HepG2 (cell line): ENCODE measurements around the gene HSPA1B. TPM values are rescaled to one million over a fixed set of nuclear protein-coding genes. Genes with fewer than 3 reads are reported as not detected.

Experiments
- ATRX ChIP-seq: sonication (generic); formaldehyde crosslinking; IDR thresholded peaks from 2 replicates; pipeline ENCODE4 v1.4.0; 2020; ENCODE audit warnings: missing genetic modification reagents, borderline replicate concordance
- ELF3 ChIP-seq: IDR thresholded peaks from 2 replicates; pipeline ENCODE4 v1.6.1; 2016; ENCODE audit warnings: missing genetic modification reagents, missing compliant biosample characterization
- FOXA3 ChIP-seq: IDR thresholded peaks from 2 replicates; pipeline ENCODE4 v1.6.1; 2016; ENCODE audit warnings: missing genetic modification reagents, missing compliant biosample characterization
- FOXP1 ChIP-seq, 2 experiments: fragments of 450-650 bp in 1 of 2; IDR thresholded peaks; 2 replicates each; pipeline ENCODE4 v1.6.1; 2017 to 2018; ENCODE audit warnings: antibody characterized with exemption in 1 of 2
- HNF4A ChIP-seq: sonication (generic); formaldehyde crosslinking; IDR thresholded peaks from 2 replicates; pipeline ENCODE4 v1.4.0; 2020; ENCODE audit warnings: missing genetic modification reagents
- IKZF1 ChIP-seq: fragments of 450-650 bp; IDR thresholded peaks from 2 replicates; pipeline ENCODE4 v1.7.1; 2016
- MAF1 ChIP-seq: sonication (generic); formaldehyde crosslinking; IDR thresholded peaks from 2 replicates; pipeline ENCODE4 v1.5.0; 2020; ENCODE audit warnings: missing genetic modification reagents, borderline replicate concordance
- MAFF ChIP-seq: IDR thresholded peaks from 2 replicates; pipeline ENCODE4 v1.6.1; 2011; ENCODE audit warnings: low read depth, low read length, improper control_type of control experiment
- MBD4 ChIP-seq: IDR thresholded peaks from 2 replicates; pipeline ENCODE4 v1.6.1; 2012; ENCODE audit warnings: low read length, inconsistent platforms, borderline replicate concordance
- NFYC ChIP-seq: IDR thresholded peaks from 2 replicates; pipeline ENCODE4 v1.6.1; 2016; ENCODE audit warnings: missing genetic modification reagents, missing compliant biosample characterization
- RARG ChIP-seq: sonication (generic); formaldehyde crosslinking; IDR thresholded peaks from 2 replicates; pipeline ENCODE4 v1.4.0; 2020; ENCODE audit warnings: low read depth, mild to moderate bottlenecking, missing genetic modification reagents
- RCOR2 ChIP-seq: IDR thresholded peaks from 2 replicates; pipeline ENCODE4 v1.6.1; 2016; ENCODE audit warnings: missing biosample characterization, missing genetic modification reagents
- SOX6 ChIP-seq, 2 experiments: fragments of 450-650 bp in 1 of 2; sonication (generic) in 1 of 2; formaldehyde crosslinking in 1 of 2; IDR thresholded peaks; 2 replicates each; pipeline versions ENCODE4 v1.4.0 to v1.6.1; 2017 to 2020; ENCODE audit warnings: antibody characterized with exemption in 1 of 2, mild to moderate bottlenecking in 1 of 2, missing genetic modification reagents in 1 of 2
- SP1 ChIP-seq, 2 experiments: fragments of 450-650 bp in 1 of 2; sonication (generic) in 1 of 2; formaldehyde crosslinking in 1 of 2; IDR thresholded peaks; 2 replicates each; pipeline versions ENCODE4 v1.4.0 to v1.6.1; 2016 to 2020; ENCODE audit warnings: missing genetic modification reagents in 1 of 2
- TBX3 ChIP-seq: fragments of 450-650 bp; IDR thresholded peaks from 2 replicates; pipeline ENCODE4 v1.6.1; 2017; ENCODE audit warnings: antibody characterized with exemption, mild to moderate bottlenecking, inconsistent platforms, borderline replicate concordance
- ZBTB2 ChIP-seq: sonication (generic); formaldehyde crosslinking; IDR thresholded peaks from 2 replicates; pipeline ENCODE4 v1.8.0; 2022; ENCODE audit warnings: low read depth, missing genetic modification reagents
- ZNF605 ChIP-seq: sonication (generic); formaldehyde crosslinking; IDR thresholded peaks from 2 replicates; pipeline ENCODE4 v1.8.0; 2022; ENCODE audit warnings: mild to moderate bottlenecking, missing genetic modification reagents
- ZNF607 ChIP-seq: sonication (generic); formaldehyde crosslinking; IDR thresholded peaks from 2 replicates; pipeline ENCODE4 v1.5.1; 2020; ENCODE audit warnings: missing genetic modification reagents, mild to moderate bottlenecking, borderline replicate concordance
- ZNF713 ChIP-seq: sonication (generic); formaldehyde crosslinking; IDR thresholded peaks from 2 replicates; pipeline ENCODE4 v1.4.0; 2020; ENCODE audit warnings: mild to moderate bottlenecking, missing genetic modification reagents
- ZNF749 ChIP-seq: sonication (generic); formaldehyde crosslinking; IDR thresholded peaks from 2 replicates; pipeline ENCODE4 v1.8.0; 2022; ENCODE audit warnings: mild to moderate bottlenecking, missing genetic modification reagents, moderate library complexity, borderline replicate concordance
- ZSCAN30 ChIP-seq: sonication (generic); formaldehyde crosslinking; IDR thresholded peaks from 2 replicates; pipeline ENCODE4 v1.5.0; 2020; ENCODE audit warnings: mild to moderate bottlenecking, missing genetic modification reagents
- polyA plus RNA-seq, 8 experiments: library from polyadenylated mRNA; depleted of rRNA in 3 of 8; stranded (reverse) in 7 of 8; unstranded in 1 of 8; fragments of >200 nt; fragmentation: Illumina TruSeq in 4 of 8; extraction: Trizol in 4 of 8; gene quantifications; 2 replicates each; pipeline versions ENCODE4 v1.2.1 to v1.2.3, GENCODE V29; 2011 to 2016; ENCODE audit warnings: low read depth in 4 of 8, missing spikeins in 1 of 8, mixed read lengths in 1 of 8; ENCODE audit not compliant: insufficient read depth in 1 of 8
- total RNA-seq, 5 experiments: library from RNA; depleted of rRNA; stranded (reverse); fragments of >200 nt; fragmentation: Illumina TruSeq; extraction: Trizol; gene quantifications; 2 replicates each; pipeline ENCODE4 v1.2.3, GENCODE V29; 2016; ENCODE audit warnings: low read depth in 1 of 5
- TF ChIP-seq, protein P1 (sequence below): sonication (generic); formaldehyde crosslinking; IDR thresholded peaks from 2 replicates; pipeline ENCODE4 v1.5.0; 2020; ENCODE audit warnings: missing genetic modification reagents
- TF ChIP-seq, protein P2 (sequence below): IDR thresholded peaks from 2 replicates; pipeline ENCODE4 v1.6.1; 2018; ENCODE audit warnings: missing genetic modification reagents, mild to moderate bottlenecking, missing compliant biosample characterization
- TF ChIP-seq, protein P3 (sequence below): sonication (generic); formaldehyde crosslinking; IDR thresholded peaks from 2 replicates; pipeline ENCODE4 v1.4.0; 2020; ENCODE audit warnings: missing genetic modification reagents; ENCODE audit errors: not compliant biosample characterization

HSPA1B gene
- total and polyA plus RNA-seq, 2 of the 13 experiments (the other 11 are each of a cell fraction or from before 2014, with no cell fraction given) = 26.0 to 186 TPM

DNA sequence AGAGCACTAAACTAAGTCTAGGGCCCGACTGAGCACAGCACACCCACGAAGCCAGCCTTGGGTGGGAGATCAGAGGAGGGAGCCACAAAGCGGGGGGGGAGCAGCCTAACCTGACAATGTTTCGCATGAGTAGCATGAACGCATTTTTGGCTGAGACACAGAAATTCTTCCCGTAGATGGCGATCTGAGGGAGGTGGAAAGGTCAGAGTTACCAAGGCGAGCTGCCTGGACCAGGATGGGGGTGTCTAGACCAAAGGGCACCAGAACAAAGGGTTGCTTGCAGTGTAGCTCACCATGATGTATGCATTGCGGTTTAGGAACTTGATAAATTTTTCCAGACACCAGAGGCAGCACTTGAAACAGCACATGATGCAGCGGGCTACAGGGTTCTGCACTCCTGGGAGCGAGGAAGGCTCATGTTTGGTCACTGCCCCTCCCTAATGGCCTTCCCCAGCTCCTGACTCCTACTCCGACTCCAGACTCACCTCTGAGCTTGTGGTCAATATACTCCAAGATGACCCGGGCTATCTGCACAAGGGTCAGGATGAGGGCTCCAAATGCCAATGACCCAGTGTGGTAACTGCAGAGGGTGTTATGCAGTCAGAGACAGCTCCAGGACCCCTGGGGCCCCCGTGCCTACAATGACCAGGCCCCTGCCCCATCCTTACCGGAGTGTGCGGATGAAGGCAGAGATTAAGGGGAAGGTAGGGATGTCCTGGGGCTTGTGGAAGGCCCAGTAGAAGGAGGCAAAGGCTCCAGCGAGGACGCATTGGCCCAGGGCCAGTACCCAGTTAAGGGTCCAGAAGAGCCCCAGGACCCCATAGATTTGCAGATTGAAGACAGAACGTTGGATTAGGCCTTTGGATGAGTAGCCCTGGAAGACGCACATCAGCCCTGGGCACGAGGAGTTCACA is 37.9 kb downstream of the HSPA1B start (continued):
- TF ChIP-seq SOX6 (IDR thresholded peaks at IDR 0.05) (no peak), SOX6 (CRISPR knock-in tag; IDR thresholded peaks at IDR 0.05) (peak; percentile 98), MAFF (peak; percentile 26; the same call in 1 of the 2 replicates), ZBTB2 (0 out of 2 replicates have a peak, but pooled peaks have one; percentile 2), RCOR2 (CRISPR knock-in tag) (peak; percentile 64; the same call in 1 of the 2 replicates), MBD4 (no peak), ZNF605 (CRISPR knock-in tag) (no peak), ZNF713 (no peak; the same call in 1 of the 2 replicates), RARG (CRISPR knock-in tag) (no peak), SP1 (IDR thresholded peaks at IDR 0.05) (no peak), SP1 (CRISPR knock-in tag; IDR thresholded peaks at IDR 0.05) (no peak; the same call in 1 of the 2 replicates), ZNF749 (CRISPR knock-in tag) (no peak; the same call in 1 of the 2 replicates), ZNF607 (CRISPR knock-in tag) (no peak; the same call in 1 of the 2 replicates), ZSCAN30 (no peak; the same call in 1 of the 2 replicates), ELF3 (CRISPR knock-in tag) (peak; percentile 74; the same call in 1 of the 2 replicates), HNF4A (CRISPR knock-in tag) (peak; percentile 98), NFYC (CRISPR knock-in tag) (peak; percentile 38; the same call in 1 of the 2 replicates), FOXA3 (CRISPR knock-in tag) (peak; percentile 82), TBX3 (no peak; the same call in 1 of the 2 replicates), FOXP1 (IDR thresholded peaks at IDR 0.05) (no peak), FOXP1 (CRISPR knock-in tag; IDR thresholded peaks at IDR 0.05) (peak; percentile 65; the same call in 1 of the 2 replicates), ATRX (CRISPR knock-in tag) (no peak), IKZF1 (no peak), MAF1 (CRISPR knock-in tag) (no peak)
- TF ChIP-seq, protein P1, sequence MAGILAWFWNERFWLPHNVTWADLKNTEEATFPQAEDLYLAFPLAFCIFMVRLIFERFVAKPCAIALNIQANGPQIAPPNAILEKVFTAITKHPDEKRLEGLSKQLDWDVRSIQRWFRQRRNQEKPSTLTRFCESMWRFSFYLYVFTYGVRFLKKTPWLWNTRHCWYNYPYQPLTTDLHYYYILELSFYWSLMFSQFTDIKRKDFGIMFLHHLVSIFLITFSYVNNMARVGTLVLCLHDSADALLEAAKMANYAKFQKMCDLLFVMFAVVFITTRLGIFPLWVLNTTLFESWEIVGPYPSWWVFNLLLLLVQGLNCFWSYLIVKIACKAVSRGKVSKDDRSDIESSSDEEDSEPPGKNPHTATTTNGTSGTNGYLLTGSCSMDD = no peak
- TF ChIP-seq, protein P2, sequence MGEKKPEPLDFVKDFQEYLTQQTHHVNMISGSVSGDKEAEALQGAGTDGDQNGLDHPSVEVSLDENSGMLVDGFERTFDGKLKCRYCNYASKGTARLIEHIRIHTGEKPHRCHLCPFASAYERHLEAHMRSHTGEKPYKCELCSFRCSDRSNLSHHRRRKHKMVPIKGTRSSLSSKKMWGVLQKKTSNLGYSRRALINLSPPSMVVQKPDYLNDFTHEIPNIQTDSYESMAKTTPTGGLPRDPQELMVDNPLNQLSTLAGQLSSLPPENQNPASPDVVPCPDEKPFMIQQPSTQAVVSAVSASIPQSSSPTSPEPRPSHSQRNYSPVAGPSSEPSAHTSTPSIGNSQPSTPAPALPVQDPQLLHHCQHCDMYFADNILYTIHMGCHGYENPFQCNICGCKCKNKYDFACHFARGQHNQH (CRISPR knock-in tag) = peak; percentile 87
- TF ChIP-seq, protein P3, sequence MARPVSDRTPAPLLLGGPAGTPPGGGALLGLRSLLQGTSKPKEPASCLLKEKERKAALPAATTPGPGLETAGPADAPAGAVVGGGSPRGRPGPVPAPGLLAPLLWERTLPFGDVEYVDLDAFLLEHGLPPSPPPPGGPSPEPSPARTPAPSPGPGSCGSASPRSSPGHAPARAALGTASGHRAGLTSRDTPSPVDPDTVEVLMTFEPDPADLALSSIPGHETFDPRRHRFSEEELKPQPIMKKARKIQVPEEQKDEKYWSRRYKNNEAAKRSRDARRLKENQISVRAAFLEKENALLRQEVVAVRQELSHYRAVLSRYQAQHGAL (CRISPR knock-in tag) = no peak
